ENCODE data around the gene DHRS11.

The DHRS11 gene

GRCh38 chr17:36613155-36613554 is 21.5 kb downstream of the DHRS11 start:
- DNase-seq (ENCODE audit: low read depth in 1 of 2, low spot score in 1 of 2): no peak

GRCh38 chr17:36614081-36614480 is 22.4 kb downstream of the DHRS11 start:
- no peak for DNase-seq (ENCODE audit: low read depth in 1 of 2, low spot score in 1 of 2)

- DNase-seq (ENCODE audit: low read depth in 1 of 2, low spot score in 1 of 2): no peak
Measured at GRCh38 chr17:36614933-36615332, 23.3 kb downstream of the DHRS11 start.

- DNase-seq (ENCODE audit: low read depth in 1 of 2, low spot score in 1 of 2): no peak
Measured at GRCh38 chr17:36616061-36617029, 24.7 kb downstream of the DHRS11 start.

- no peak for DNase-seq (ENCODE audit: low read depth in 1 of 2, low spot score in 1 of 2)
Measured at GRCh38 chr17:36617773-36618172, 26.1 kb downstream of the DHRS11 start.

GRCh38 chr17:36623281-36623680 is 31.6 kb downstream of the DHRS11 start:
- DNase-seq (ENCODE audit: low read depth in 1 of 2, low spot score in 1 of 2): no peak

GRCh38 chr17:36625188-36625587 is 33.5 kb downstream of the DHRS11 start:
- DNase-seq (ENCODE audit: low read depth in 1 of 2, low spot score in 1 of 2): no peak

- DNase-seq (ENCODE audit: low read depth in 1 of 2, low spot score in 1 of 2): no peak
Measured at GRCh38 chr17:36627101-36627500, 35.4 kb downstream of the DHRS11 start.

GRCh38 chr17:36628576-36628975 is 36.9 kb downstream of the DHRS11 start:
- no peak for DNase-seq (ENCODE audit: low read depth in 1 of 2, low spot score in 1 of 2)

- DNase-seq (ENCODE audit: low read depth in 1 of 2, low spot score in 1 of 2): peak; percentile 75 to 85
Measured at GRCh38 chr17:36629252-36629847, 37.7 kb downstream of the DHRS11 start.

GRCh38 chr17:36629970-36630502 is 38.4 kb downstream of the DHRS11 start:
- DNase-seq (ENCODE audit: low read depth in 1 of 2, low spot score in 1 of 2): no peak

- no peak for DNase-seq (ENCODE audit: low read depth in 1 of 2, low spot score in 1 of 2)
Measured at GRCh38 chr17:36631022-36631421, 39.3 kb downstream of the DHRS11 start.

- no peak for DNase-seq (ENCODE audit: low read depth in 1 of 2, low spot score in 1 of 2)
Measured at GRCh38 chr17:36632916-36633771, 41.5 kb downstream of the DHRS11 start.

GRCh38 chr17:36640346-36640745 is 48.7 kb downstream of the DHRS11 start:
- no peak for DNase-seq (ENCODE audit: low read depth in 1 of 2, low spot score in 1 of 2)

GRCh38 chr17:36640836-36641235 is 49.2 kb downstream of the DHRS11 start:
- no peak for DNase-seq (ENCODE audit: low read depth in 1 of 2, low spot score in 1 of 2)

GRCh38 chr17:36641331-36641876 is 49.7 kb downstream of the DHRS11 start:
- DNase-seq (ENCODE audit: low read depth in 1 of 2, low spot score in 1 of 2): no peak

GRCh38 chr17:36641877-36642845 is 50.5 kb downstream of the DHRS11 start:
- no peak for DNase-seq (ENCODE audit: low read depth in 1 of 2, low spot score in 1 of 2)

- no peak for DNase-seq (ENCODE audit: low read depth in 1 of 2, low spot score in 1 of 2)
Measured at GRCh38 chr17:36643086-36643685, 51.5 kb downstream of the DHRS11 start.

- DNase-seq (ENCODE audit: low read depth in 1 of 2, low spot score in 1 of 2): no peak
Measured at GRCh38 chr17:36645422-36645821, 53.7 kb downstream of the DHRS11 start.
